Fibroblast of the aortic adventitia (primary cell): Measurements from ENCODE around the gene GET4. TPM values are rescaled to one million over a fixed set of nuclear protein-coding genes. Genes with fewer than 3 reads are reported as not detected.
"Not testable (repeated sequence)": the region's sequence is repeated elsewhere in the genome, so short reads cannot be mapped to it uniquely, and the experiment has no call there.

Experiments
- DNase-seq: peaks from one replicate; pipeline ENCODE4 v3.0.0-alpha.2; 2010; ENCODE audit warnings: low read depth
- H3K4me3 ChIP-seq: 2 replicates; pipeline ENCODE4 v1.5.1; 2011; ENCODE audit warnings: low read depth, mild to moderate bottlenecking, control low read depth, low read length, moderate library complexity
- total RNA-seq: library from RNA; depleted of rRNA; stranded (reverse); fragments of >200 nt; gene quantifications from 2 replicates; pipeline ENCODE4 v1.2.3, GENCODE V29; 2012; ENCODE audit warnings: low replicate concordance
- TF ChIP-seq, protein P1 (sequence below): IDR thresholded peaks from 2 replicates; pipeline ENCODE4 v1.5.1; 2011; ENCODE audit warnings: mild to moderate bottlenecking, low read length, control low read depth, inconsistent platforms; ENCODE audit not compliant: insufficient read depth

GET4 gene
- total RNA-seq, 1 donor, result 14.2 TPM

DNA sequence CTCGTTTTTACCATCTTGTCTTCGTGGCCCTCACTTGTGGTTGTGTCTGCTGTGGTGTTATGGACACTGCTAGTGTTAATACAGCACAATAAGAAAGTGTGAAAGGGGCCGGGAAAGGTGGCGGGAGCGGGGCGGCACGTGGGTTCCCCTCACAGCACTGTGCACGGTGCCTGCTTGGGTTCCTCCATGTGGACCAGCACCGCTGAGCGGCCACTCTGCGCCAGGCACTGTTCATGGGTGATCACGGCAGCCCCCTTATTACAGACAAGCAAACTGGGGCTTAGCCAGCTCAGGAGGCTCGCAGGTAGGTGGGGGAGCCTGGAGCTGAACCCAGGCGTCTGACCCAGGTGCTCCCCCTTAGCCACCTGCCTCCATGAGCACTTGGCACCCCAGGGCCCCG lies 31.8 kb upstream of the GET4 start:
- no peak overlapping the region for H3K4me3 ChIP-seq
- TF ChIP-seq, protein P1, sequence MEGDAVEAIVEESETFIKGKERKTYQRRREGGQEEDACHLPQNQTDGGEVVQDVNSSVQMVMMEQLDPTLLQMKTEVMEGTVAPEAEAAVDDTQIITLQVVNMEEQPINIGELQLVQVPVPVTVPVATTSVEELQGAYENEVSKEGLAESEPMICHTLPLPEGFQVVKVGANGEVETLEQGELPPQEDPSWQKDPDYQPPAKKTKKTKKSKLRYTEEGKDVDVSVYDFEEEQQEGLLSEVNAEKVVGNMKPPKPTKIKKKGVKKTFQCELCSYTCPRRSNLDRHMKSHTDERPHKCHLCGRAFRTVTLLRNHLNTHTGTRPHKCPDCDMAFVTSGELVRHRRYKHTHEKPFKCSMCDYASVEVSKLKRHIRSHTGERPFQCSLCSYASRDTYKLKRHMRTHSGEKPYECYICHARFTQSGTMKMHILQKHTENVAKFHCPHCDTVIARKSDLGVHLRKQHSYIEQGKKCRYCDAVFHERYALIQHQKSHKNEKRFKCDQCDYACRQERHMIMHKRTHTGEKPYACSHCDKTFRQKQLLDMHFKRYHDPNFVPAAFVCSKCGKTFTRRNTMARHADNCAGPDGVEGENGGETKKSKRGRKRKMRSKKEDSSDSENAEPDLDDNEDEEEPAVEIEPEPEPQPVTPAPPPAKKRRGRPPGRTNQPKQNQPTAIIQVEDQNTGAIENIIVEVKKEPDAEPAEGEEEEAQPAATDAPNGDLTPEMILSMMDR, result no peak
- DNase-seq, result no peak

GRCh38 chr7:845091-845490 lies 31.3 kb upstream of the GET4 start:
- TF ChIP-seq, protein P1, result no peak
- no peak overlapping the region for H3K4me3 ChIP-seq
- DNase-seq, result no peak

DNA sequence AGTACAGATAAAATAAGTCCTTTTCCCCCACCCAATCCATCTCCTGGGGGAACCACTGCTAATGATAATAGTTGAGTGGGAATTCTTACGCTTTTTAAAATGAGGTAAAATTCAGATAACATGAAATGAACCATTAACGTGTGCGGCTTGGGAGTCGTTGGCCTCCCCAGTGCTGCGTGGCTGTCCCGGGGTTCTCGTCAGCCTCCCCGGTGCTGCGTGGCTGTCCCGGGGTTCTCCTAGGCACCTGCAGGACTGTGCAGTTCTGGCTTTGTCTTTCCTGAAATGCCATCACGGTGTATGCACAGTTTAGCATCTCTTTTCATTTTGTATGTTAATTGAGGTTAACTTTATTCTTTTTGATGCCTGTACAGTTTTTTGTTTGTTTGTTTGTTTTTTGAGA lies 30.6 kb upstream of the GET4 start:
- no peak for DNase-seq
- H3K4me3 ChIP-seq, result no peak overlapping the region
- TF ChIP-seq, protein P1, result no peak

DNA sequence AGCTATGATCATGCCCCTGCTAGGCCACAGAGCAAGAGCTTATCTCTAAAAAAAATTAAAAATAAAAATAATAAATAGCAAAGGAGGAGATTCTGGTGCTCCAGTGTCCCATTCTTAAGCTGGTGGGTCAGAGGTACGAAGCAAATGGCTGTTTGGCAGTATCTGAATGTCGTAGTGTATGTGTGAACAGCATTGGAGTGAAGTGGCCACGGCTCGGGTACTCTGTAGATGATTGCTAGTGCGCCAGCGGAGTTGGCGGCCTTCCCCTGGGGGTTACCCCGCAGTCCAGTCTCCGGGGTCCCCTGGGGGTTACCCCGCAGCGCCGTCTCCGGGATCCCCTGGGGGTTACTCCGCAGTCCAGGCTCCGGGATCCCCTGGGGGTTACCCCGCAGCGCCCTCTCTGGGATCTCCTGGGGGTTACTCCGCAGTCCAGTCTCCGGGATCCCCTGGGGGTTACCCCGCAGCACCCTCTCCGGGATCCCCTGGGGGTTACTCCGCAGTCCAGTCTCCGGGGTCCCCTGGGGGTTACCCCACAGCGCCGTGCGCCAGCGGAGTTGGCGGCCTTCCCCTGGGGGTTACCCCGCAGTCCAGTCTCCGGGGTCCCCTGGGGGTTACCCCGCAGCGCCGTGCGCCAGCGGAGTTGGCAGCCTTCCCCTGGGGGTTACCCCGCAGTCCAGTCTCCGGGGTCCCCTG lies 29.2 kb upstream of the GET4 start:
- DNase-seq, H3K4me3 ChIP-seq: not testable (repeated sequence)

- H3K4me3 ChIP-seq, DNase-seq: not testable (repeated sequence)
Observed at GRCh38 chr7:847728-848127, 28.6 kb upstream of the GET4 start.

DNA sequence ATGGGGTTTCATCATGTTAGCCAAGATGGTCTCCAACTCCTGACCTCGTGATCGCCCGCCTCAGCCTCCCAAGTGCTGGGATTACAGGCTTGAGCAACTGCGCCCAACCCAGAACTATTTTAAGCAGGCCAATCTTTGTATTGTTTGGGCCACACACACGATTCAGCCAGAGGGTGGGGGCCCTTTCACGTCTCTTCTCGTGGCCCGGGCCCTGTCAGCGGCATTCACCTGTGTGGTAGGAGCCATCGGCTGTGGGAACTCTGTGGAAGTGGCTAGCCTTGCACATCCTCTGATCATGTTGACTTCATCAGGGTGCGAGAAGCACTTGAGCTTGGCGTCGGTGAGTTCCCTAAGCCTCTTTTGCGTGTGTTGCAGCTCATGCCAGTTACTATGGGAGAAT lies 27.2 kb upstream of the GET4 start:
- TF ChIP-seq, protein P1, result no peak
- no peak for DNase-seq
- no peak overlapping the region for H3K4me3 ChIP-seq

DNA sequence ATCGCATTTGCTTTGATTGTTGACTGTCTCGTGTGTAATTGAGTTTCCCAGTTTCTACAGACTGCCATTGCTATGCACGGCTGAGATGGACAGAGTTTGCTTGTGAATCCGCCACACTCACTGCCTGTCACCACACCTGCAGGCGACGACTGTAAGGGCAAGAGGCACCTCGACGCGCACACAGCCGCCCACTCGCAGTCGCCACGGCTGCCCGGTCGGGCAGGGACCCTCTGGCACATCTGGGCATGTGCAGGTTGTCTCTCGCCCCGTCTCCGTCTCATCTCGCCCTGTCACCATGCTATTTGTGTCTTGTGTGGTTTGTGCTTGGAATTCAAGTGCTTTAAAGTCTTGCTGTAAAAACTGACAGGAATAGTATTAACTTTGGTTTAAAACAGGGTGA lies 26.6 kb upstream of the GET4 start:
- no peak for DNase-seq
- no peak overlapping the region for H3K4me3 ChIP-seq
- TF ChIP-seq, protein P1, result no peak

DNA sequence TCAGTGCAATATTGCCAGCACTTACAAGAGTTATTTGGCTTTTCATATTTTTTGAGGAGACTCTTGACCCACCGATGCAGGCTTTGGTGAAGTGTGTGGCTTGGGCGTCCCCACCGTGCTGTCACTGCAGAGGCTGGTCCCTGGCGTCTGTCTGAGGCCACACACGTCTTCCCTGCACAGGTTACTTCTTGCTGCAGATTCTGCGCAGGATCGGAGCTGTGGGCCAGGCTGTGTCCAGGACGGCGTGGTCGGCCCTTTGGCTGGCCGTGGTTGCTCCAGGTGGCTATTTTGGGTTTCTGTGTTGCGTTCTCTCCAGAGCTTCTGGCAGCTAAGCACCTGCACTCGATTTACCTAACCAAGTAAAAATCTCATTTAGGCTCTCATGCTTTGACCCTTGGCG lies 25.1 kb upstream of the GET4 start:
- TF ChIP-seq, protein P1, result no peak
- no peak for DNase-seq
- no peak overlapping the region for H3K4me3 ChIP-seq
